HepG2 (cell line): ENCODE results near the gene GPSM1. TPM values are rescaled to one million over a fixed set of nuclear protein-coding genes. Genes with fewer than 3 reads are reported as not detected.

Experiments
- ATF4 ChIP-seq, 2 experiments: fragments of 450-650 bp in 1 of 2; sonication (generic) in 1 of 2; formaldehyde crosslinking; IDR thresholded peaks; 2 replicates each; pipeline versions ENCODE4 v1.5.0 to v1.8.0; 2020 to 2022; ENCODE audit warnings: mild to moderate bottlenecking in 1 of 2, missing genetic modification reagents in 1 of 2
- ELF3 ChIP-seq: IDR thresholded peaks from 2 replicates; pipeline ENCODE4 v1.6.1; 2016; ENCODE audit warnings: missing genetic modification reagents, missing compliant biosample characterization
- LBX2 ChIP-seq: sonication (generic); formaldehyde crosslinking; IDR thresholded peaks from 2 replicates; pipeline ENCODE4 v1.5.0; 2020; ENCODE audit warnings: missing genetic modification reagents, mild to moderate bottlenecking, borderline replicate concordance
- RAD51 ChIP-seq: fragments of 450-650 bp; IDR thresholded peaks from 2 replicates; pipeline ENCODE4 v1.6.1; 2016; ENCODE audit warnings: borderline replicate concordance
- SIN3A ChIP-seq: IDR thresholded peaks from 2 replicates; pipeline ENCODE4 v1.6.1; 2011; ENCODE audit warnings: low read depth, mild to moderate bottlenecking, control low read depth, low read length, borderline replicate concordance
- ZBTB38 ChIP-seq: sonication (generic); formaldehyde crosslinking; IDR thresholded peaks from 2 replicates; pipeline ENCODE4 v1.5.1; 2020; ENCODE audit warnings: mild to moderate bottlenecking, missing genetic modification reagents
- ZGPAT ChIP-seq: IDR thresholded peaks from 2 replicates; pipeline ENCODE4 v1.6.1; 2016; ENCODE audit warnings: mild to moderate bottlenecking
- ZKSCAN5 ChIP-seq: sonication (generic); formaldehyde crosslinking; IDR thresholded peaks from 2 replicates; pipeline ENCODE4 v1.5.1; 2020; ENCODE audit warnings: mild to moderate bottlenecking, missing genetic modification reagents
- ZNF260 ChIP-seq: sonication (generic); formaldehyde crosslinking; IDR thresholded peaks from 2 replicates; pipeline ENCODE4 v1.4.0; 2020; ENCODE audit warnings: missing genetic modification reagents, low read depth, mild to moderate bottlenecking, borderline replicate concordance
- ZNF772 ChIP-seq: sonication (generic); formaldehyde crosslinking; IDR thresholded peaks from 2 replicates; pipeline ENCODE4 v1.5.0; 2020; ENCODE audit warnings: mild to moderate bottlenecking, missing genetic modification reagents
- ZNF816 ChIP-seq: sonication (generic); formaldehyde crosslinking; IDR thresholded peaks from 2 replicates; pipeline ENCODE4 v1.8.0; 2022; ENCODE audit warnings: missing genetic modification reagents, mild to moderate bottlenecking, borderline replicate concordance
- polyA plus RNA-seq, 8 experiments: library from polyadenylated mRNA; depleted of rRNA in 3 of 8; stranded (reverse) in 7 of 8; unstranded in 1 of 8; fragments of >200 nt; fragmentation: Illumina TruSeq in 4 of 8; extraction: Trizol in 4 of 8; gene quantifications; 2 replicates each; pipeline versions ENCODE4 v1.2.1 to v1.2.3, GENCODE V29; 2011 to 2016; ENCODE audit warnings: low read depth in 4 of 8, missing spikeins in 1 of 8, mixed read lengths in 1 of 8; ENCODE audit not compliant: insufficient read depth in 1 of 8
- total RNA-seq, 5 experiments: library from RNA; depleted of rRNA; stranded (reverse); fragments of >200 nt; fragmentation: Illumina TruSeq; extraction: Trizol; gene quantifications; 2 replicates each; pipeline ENCODE4 v1.2.3, GENCODE V29; 2016; ENCODE audit warnings: low read depth in 1 of 5
- TF ChIP-seq, protein P1 (sequence below): sonication (generic); formaldehyde crosslinking; conservative IDR thresholded peaks from 2 replicates; pipeline ENCODE4 v1.4.0; 2020; ENCODE audit warnings: missing genetic modification reagents
- TF ChIP-seq, protein P2 (sequence below): sonication (generic); formaldehyde crosslinking; IDR thresholded peaks from 2 replicates; pipeline ENCODE4 v1.5.0; 2020; ENCODE audit warnings: mild to moderate bottlenecking, missing genetic modification reagents, borderline replicate concordance

GPSM1 gene
- total and polyA plus RNA-seq, 2 of the 13 experiments (the other 11 are each of a cell fraction or from before 2014, with no cell fraction given), result 1.0 to 2.4 TPM

DNA sequence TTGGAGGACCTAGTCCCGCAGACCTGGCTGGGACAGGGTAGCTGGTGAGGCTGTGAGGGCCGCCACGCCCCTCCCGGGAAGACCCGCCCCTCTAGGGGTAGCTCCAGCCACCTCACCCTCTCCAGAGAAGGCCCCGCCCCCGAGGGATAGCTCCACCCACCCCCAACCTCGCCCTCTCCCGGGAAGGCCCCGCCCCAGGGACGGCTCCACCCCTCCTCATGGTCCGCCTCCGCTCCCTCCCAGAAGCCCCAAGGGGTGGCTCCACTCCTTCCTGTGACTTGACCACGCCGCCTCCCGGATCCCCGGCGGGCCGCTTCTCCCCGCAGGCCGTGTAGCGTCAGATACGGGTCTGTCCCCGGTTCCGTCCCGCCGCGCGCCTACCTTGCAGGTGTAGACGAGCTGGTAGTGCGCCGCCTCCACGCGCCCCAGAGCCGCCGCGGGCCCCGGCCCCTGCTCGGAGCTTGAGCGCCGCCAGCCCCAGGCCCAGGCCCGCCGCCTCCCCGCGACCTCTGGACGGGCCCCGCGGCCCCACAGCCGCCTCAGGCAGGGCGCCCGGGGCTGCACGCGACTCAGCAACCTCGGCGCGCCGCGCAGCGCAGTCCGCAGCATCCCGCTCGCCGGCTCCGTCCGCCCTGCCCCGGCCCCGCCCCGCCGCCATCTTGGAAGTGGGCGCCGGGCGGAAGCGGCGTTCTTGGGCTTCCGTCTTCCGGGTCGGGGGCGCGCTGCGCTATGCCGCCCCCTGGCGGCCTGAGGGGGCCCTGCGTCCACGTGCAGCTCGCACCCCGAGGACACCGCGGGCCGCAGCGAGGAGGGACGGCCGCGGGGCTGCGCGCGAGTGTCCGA, 36.0 kb downstream of the GPSM1 start, which contains the start of gene DNLZ (continued):
- TF ChIP-seq ZNF260 (CRISPR knock-in tag) (no peak), ZKSCAN5 (CRISPR knock-in tag) (no peak), LBX2 (CRISPR knock-in tag) (peak; percentile 81; the same call in 1 of the 2 replicates), ZNF816 (CRISPR knock-in tag) (no peak), ZNF772 (CRISPR knock-in tag) (no peak), SIN3A (peak; percentile 55; the same call in 1 of the 2 replicates), ATF4 (CRISPR knock-in tag; IDR thresholded peaks at IDR 0.05) (peak in 1 of 2 experiments; percentile 76; a peak in 1 of 4 replicates), ZGPAT (CRISPR knock-in tag) (peak; percentile 89), RAD51 (no peak), ZBTB38 (CRISPR knock-in tag) (peak; percentile 18; the same call in 1 of the 2 replicates), ELF3 (CRISPR knock-in tag) (peak; percentile 97)
- TF ChIP-seq, protein P1, sequence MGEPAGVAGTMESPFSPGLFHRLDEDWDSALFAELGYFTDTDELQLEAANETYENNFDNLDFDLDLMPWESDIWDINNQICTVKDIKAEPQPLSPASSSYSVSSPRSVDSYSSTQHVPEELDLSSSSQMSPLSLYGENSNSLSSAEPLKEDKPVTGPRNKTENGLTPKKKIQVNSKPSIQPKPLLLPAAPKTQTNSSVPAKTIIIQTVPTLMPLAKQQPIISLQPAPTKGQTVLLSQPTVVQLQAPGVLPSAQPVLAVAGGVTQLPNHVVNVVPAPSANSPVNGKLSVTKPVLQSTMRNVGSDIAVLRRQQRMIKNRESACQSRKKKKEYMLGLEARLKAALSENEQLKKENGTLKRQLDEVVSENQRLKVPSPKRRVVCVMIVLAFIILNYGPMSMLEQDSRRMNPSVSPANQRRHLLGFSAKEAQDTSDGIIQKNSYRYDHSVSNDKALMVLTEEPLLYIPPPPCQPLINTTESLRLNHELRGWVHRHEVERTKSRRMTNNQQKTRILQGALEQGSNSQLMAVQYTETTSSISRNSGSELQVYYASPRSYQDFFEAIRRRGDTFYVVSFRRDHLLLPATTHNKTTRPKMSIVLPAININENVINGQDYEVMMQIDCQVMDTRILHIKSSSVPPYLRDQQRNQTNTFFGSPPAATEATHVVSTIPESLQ (CRISPR knock-in tag), result no peak
- TF ChIP-seq, protein P2, sequence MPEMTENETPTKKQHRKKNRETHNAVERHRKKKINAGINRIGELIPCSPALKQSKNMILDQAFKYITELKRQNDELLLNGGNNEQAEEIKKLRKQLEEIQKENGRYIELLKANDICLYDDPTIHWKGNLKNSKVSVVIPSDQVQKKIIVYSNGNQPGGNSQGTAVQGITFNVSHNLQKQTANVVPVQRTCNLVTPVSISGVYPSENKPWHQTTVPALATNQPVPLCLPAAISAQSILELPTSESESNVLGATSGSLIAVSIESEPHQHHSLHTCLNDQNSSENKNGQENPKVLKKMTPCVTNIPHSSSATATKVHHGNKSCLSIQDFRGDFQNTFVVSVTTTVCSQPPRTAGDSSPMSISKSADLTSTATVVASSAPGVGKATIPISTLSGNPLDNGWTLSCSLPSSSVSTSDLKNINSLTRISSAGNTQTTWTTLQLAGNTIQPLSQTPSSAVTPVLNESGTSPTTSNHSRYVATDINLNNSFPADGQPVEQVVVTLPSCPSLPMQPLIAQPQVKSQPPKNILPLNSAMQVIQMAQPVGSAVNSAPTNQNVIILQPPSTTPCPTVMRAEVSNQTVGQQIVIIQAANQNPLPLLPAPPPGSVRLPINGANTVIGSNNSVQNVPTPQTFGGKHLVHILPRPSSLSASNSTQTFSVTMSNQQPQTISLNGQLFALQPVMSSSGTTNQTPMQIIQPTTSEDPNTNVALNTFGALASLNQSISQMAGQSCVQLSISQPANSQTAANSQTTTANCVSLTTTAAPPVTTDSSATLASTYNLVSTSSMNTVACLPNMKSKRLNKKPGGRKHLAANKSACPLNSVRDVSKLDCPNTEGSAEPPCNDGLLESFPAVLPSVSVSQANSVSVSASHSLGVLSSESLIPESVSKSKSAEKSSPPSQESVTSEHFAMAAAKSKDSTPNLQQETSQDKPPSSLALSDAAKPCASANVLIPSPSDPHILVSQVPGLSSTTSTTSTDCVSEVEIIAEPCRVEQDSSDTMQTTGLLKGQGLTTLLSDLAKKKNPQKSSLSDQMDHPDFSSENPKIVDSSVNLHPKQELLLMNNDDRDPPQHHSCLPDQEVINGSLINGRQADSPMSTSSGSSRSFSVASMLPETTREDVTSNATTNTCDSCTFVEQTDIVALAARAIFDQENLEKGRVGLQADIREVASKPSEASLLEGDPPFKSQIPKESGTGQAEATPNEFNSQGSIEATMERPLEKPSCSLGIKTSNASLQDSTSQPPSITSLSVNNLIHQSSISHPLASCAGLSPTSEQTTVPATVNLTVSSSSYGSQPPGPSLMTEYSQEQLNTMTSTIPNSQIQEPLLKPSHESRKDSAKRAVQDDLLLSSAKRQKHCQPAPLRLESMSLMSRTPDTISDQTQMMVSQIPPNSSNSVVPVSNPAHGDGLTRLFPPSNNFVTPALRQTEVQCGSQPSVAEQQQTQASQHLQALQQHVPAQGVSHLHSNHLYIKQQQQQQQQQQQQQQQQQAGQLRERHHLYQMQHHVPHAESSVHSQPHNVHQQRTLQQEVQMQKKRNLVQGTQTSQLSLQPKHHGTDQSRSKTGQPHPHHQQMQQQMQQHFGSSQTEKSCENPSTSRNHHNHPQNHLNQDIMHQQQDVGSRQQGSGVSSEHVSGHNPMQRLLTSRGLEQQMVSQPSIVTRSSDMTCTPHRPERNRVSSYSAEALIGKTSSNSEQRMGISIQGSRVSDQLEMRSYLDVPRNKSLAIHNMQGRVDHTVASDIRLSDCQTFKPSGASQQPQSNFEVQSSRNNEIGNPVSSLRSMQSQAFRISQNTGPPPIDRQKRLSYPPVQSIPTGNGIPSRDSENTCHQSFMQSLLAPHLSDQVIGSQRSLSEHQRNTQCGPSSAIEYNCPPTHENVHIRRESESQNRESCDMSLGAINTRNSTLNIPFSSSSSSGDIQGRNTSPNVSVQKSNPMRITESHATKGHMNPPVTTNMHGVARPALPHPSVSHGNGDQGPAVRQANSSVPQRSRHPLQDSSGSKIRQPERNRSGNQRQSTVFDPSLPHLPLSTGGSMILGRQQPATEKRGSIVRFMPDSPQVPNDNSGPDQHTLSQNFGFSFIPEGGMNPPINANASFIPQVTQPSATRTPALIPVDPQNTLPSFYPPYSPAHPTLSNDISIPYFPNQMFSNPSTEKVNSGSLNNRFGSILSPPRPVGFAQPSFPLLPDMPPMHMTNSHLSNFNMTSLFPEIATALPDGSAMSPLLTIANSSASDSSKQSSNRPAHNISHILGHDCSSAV (CRISPR knock-in tag), result no peak
